ENCODE data around the gene NFKBIE. TPM values are rescaled to one million over a fixed set of nuclear protein-coding genes. Genes with fewer than 3 reads are reported as not detected.

Gene NFKBIE
- total and polyA plus RNA-seq, 2 of the 13 experiments (the other 11 are each of a cell fraction or from before 2014, with no cell fraction given): 6.7 to 14.5 TPM

DNA sequence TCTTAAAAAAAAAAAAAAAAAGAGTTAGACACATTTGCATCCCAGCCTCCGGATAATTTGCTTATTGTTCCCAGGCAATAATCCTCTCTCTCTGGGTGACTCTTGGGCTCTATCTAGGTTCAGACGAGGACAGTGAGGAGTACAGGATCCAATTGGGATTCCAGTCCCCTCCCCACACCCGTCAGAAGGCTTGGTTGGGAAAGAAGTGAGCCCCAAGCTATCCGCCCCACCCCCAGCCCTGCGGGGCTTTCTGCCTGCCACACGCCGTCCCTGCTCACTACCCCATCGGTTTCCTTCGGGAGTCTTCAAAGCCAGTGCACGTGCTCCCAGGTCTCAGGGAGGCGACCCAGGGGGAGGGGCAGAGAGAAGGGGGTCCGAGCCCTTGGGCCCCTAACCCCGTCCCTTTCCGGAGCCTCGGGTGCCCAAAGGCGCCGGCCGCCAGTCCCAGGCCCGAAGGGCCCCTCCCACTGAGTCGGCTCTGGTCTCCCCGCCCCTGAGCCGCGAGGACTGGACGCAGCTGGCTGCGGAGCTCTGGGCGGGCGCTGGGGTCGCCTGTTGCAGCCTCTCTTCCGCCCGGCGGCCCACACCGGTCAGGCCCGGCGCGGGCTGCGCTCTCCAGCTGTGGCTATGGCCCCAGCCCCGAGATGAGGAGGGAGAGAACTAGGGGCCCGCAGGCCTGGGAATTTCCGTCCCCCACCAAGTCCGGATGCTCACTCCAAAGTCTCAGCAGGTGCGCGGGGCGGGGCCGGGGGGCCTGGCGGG lies 46.1 kb downstream of the NFKBIE start (continued):
- TF ChIP-seq, protein P1, sequence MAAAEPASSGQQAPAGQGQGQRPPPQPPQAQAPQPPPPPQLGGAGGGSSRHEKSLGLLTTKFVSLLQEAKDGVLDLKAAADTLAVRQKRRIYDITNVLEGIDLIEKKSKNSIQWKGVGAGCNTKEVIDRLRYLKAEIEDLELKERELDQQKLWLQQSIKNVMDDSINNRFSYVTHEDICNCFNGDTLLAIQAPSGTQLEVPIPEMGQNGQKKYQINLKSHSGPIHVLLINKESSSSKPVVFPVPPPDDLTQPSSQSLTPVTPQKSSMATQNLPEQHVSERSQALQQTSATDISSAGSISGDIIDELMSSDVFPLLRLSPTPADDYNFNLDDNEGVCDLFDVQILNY (CRISPR knock-in tag; conservative IDR thresholded peaks at IDR 0.05): 0 out of 2 replicates have a peak, but pooled peaks have one; percentile 4
- no peak for TF ChIP-seq RBM22 (optimal IDR thresholded peaks at IDR 0.05; ENCODE audit: low read length)
- TF ChIP-seq, protein P2, sequence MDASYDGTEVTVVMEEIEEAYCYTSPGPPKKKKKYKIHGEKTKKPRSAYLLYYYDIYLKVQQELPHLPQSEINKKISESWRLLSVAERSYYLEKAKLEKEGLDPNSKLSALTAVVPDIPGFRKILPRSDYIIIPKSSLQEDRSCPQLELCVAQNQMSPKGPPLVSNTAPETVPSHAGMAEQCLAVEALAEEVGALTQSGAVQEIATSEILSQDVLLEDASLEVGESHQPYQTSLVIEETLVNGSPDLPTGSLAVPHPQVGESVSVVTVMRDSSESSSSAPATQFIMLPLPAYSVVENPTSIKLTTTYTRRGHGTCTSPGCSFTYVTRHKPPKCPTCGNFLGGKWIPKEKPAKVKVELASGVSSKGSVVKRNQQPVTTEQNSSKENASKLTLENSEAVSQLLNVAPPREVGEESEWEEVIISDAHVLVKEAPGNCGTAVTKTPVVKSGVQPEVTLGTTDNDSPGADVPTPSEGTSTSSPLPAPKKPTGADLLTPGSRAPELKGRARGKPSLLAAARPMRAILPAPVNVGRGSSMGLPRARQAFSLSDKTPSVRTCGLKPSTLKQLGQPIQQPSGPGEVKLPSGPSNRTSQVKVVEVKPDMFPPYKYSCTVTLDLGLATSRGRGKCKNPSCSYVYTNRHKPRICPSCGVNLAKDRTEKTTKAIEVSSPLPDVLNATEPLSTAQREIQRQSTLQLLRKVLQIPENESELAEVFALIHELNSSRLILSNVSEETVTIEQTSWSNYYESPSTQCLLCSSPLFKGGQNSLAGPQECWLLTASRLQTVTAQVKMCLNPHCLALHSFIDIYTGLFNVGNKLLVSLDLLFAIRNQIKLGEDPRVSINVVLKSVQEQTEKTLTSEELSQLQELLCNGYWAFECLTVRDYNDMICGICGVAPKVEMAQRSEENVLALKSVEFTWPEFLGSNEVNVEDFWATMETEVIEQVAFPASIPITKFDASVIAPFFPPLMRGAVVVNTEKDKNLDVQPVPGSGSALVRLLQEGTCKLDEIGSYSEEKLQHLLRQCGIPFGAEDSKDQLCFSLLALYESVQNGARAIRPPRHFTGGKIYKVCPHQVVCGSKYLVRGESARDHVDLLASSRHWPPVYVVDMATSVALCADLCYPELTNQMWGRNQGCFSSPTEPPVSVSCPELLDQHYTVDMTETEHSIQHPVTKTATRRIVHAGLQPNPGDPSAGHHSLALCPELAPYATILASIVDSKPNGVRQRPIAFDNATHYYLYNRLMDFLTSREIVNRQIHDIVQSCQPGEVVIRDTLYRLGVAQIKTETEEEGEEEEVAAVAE (CRISPR knock-in tag; IDR thresholded peaks at IDR 0.05; ENCODE audit: borderline replicate concordance): peak; percentile 75; the same call in 1 of the 2 replicates
- TF ChIP-seq TARDBP (CRISPR knock-in tag; IDR thresholded peaks at IDR 0.05): no peak
- TF ChIP-seq KAT2B (IDR thresholded peaks at IDR 0.05; ENCODE audit: borderline replicate concordance, low read depth, low read length): no peak
- TF ChIP-seq ZNF326 (CRISPR knock-in tag; IDR thresholded peaks at IDR 0.05; ENCODE audit: borderline replicate concordance): no peak
- TF ChIP-seq ZFP90 (CRISPR knock-in tag; IDR thresholded peaks at IDR 0.05; ENCODE audit: borderline replicate concordance): no peak; the same call in 1 of the 2 replicates
- TF ChIP-seq ZNF614 (CRISPR knock-in tag; IDR thresholded peaks at IDR 0.05; ENCODE audit: borderline replicate concordance): peak; percentile 83
- 0 out of 2 replicates have a peak, but pooled peaks have one; percentile 46 for TF ChIP-seq ZNF670 (CRISPR knock-in tag; IDR thresholded peaks at IDR 0.05; ENCODE audit: borderline replicate concordance)
- TF ChIP-seq ZNF709 (CRISPR knock-in tag; IDR thresholded peaks at IDR 0.05): 0 out of 2 replicates have a peak, but pooled peaks have one; percentile 36
- no peak for TF ChIP-seq SP1 (IDR thresholded peaks at IDR 0.05)
- TF ChIP-seq SP1 (CRISPR knock-in tag; IDR thresholded peaks at IDR 0.05): peak; percentile 33; the same call in 1 of the 2 replicates
- peak; percentile 37; the same call in 1 of the 2 replicates for TF ChIP-seq ZNF777 (CRISPR knock-in tag; IDR thresholded peaks at IDR 0.05)
- TF ChIP-seq ZBTB42 (CRISPR knock-in tag; IDR thresholded peaks at IDR 0.05): peak; percentile 83; the same call in 1 of the 2 replicates
- no peak for TF ChIP-seq CCAR2 (optimal IDR thresholded peaks at IDR 0.05; ENCODE audit: low read depth, low read length)
- no peak for TF ChIP-seq DPF2 (CRISPR knock-in tag; IDR thresholded peaks at IDR 0.05; ENCODE audit: borderline replicate concordance, low read depth)
- TF ChIP-seq JUNB (CRISPR knock-in tag; IDR thresholded peaks at IDR 0.05; ENCODE audit: borderline replicate concordance): no peak
- no peak for TF ChIP-seq MZF1 (CRISPR knock-in tag; IDR thresholded peaks at IDR 0.05; ENCODE audit: borderline replicate concordance)
- no peak for TF ChIP-seq CCDC6 (CRISPR knock-in tag; IDR thresholded peaks at IDR 0.05)
- no peak for TF ChIP-seq ZNF121 (CRISPR knock-in tag; IDR thresholded peaks at IDR 0.05)
- TF ChIP-seq, protein P3, sequence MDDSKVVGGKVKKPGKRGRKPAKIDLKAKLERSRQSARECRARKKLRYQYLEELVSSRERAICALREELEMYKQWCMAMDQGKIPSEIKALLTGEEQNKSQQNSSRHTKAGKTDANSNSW (CRISPR knock-in tag; IDR thresholded peaks at IDR 0.05; ENCODE audit: borderline replicate concordance): peak; percentile 88
- no peak for TF ChIP-seq FOXJ3 (CRISPR knock-in tag; IDR thresholded peaks at IDR 0.05; ENCODE audit: borderline replicate concordance)
- TF ChIP-seq TCF7L2 (IDR thresholded peaks at IDR 0.05; ENCODE audit: low read depth, low read length): no peak
- peak; percentile 91 for TF ChIP-seq JARID2 (CRISPR knock-in tag; IDR thresholded peaks at IDR 0.05; ENCODE audit: insufficient replicate concordance)
- TF ChIP-seq SYNCRIP (IDR thresholded peaks at IDR 0.05; ENCODE audit: insufficient read depth, low read depth, low read length): no peak

All from HepG2 (cell line).